Skeletal muscle tissue (tissue), 4 donors: ENCODE measurements around the gene KRT82. TPM values are rescaled to one million over a fixed set of nuclear protein-coding genes. Genes with fewer than 3 reads are reported as not detected.

Experiments used
- H3K27ac ChIP-seq: one replicate; pipeline ENCODE4 v1.7.0; 2013; ENCODE audit warnings: mild to moderate bottlenecking, low read depth, low read length, inconsistent platforms
- H3K27me3 ChIP-seq, 3 donors: one replicate each; pipeline ENCODE4 v1.7.0; 2013; ENCODE audit warnings: low read length in 3 of 3; ENCODE audit not compliant: control insufficient read depth in 3 of 3, insufficient read depth in 3 of 3
- H3K36me3 ChIP-seq, 3 donors: one replicate each; pipeline ENCODE4 v1.7.0; 2013; ENCODE audit warnings: low read length in 3 of 3; ENCODE audit not compliant: control insufficient read depth in 3 of 3, insufficient read depth in 3 of 3
- H3K4me1 ChIP-seq, 3 donors: one replicate each; pipeline ENCODE4 v1.7.0; 2013; ENCODE audit warnings: low read length in 3 of 3, mild to moderate bottlenecking in 3 of 3; ENCODE audit not compliant: control insufficient read depth in 3 of 3, insufficient read depth in 3 of 3
- H3K4me3 ChIP-seq, 3 donors: one replicate each; pipeline ENCODE4 v1.7.0; 2013; ENCODE audit warnings: low read length in 3 of 3
- H3K9ac ChIP-seq, 3 donors: one replicate each; pipeline ENCODE4 v1.7.0; 2013; ENCODE audit warnings: low read length in 3 of 3, mild to moderate bottlenecking in 3 of 3, moderate library complexity in 2 of 3, low read depth in 1 of 3
- H3K9me3 ChIP-seq, 3 donors: one replicate each; pipeline ENCODE4 v1.7.0; 2013; ENCODE audit warnings: low read length in 3 of 3; ENCODE audit not compliant: control insufficient read depth in 3 of 3
- total RNA-seq: library from RNA; depleted of rRNA; stranded (reverse); fragments of >200 nt; gene quantifications from one replicate; pipeline ENCODE4 v1.2.3, GENCODE V29; 2014
- donor health status: Osteomylitis.

KRT82 gene
- total RNA-seq, 1 donor from 2014 or later: not detected

- Histone ChIP-seq H3K27ac (no peak overlapping the region), H3K9me3 (no peaks in the 10 kb centered on the region), H3K36me3 (no peaks in the 10 kb centered on the region), H3K4me1 (no peaks in the 10 kb centered on the region), H3K9ac (no peak overlapping the region), H3K27me3 (peaks cover 0 to 38% (median 19%) of the 10 kb centered on the region in 3 donors), H3K4me3 (no peak overlapping the region)
Observed at GRCh38 chr12:52401526-52401925, 4.6 kb downstream of the KRT82 start.

- peaks cover 0 to 40% (median 24%) of the 10 kb centered on the region in 3 donors for H3K27me3 ChIP-seq
- no peaks in the 10 kb centered on the region for H3K9me3 ChIP-seq
- no peak overlapping the region for H3K4me3 ChIP-seq
Observed at GRCh38 chr12:52400906-52401305, 5.2 kb downstream of the KRT82 start.

GRCh38 chr12:52399756-52400155 lies 6.4 kb downstream of the KRT82 start:
- no peak overlapping the region for H3K27ac ChIP-seq
- no peak overlapping the region for H3K4me3 ChIP-seq
- H3K9ac ChIP-seq: no peak overlapping the region

More at GRCh38 chr12:52400906-52401305, 5.2 kb downstream of the KRT82 start:
- Histone ChIP-seq H3K27ac (no peak overlapping the region), H3K4me1 (no peaks in the 10 kb centered on the region), H3K9ac (no peak overlapping the region), H3K36me3 (no peaks in the 10 kb centered on the region)

GRCh38 chr12:52398176-52398575 lies 8.0 kb downstream of the KRT82 start:
- Histone ChIP-seq H3K27me3 (peaks cover 0 to 46% (median 27%) of the 10 kb centered on the region in 3 donors), H3K9ac (no peak overlapping the region), H3K4me1 (no peaks in the 10 kb centered on the region), H3K36me3 (no peaks in the 10 kb centered on the region), H3K27ac (no peak overlapping the region), H3K9me3 (no peaks in the 10 kb centered on the region), H3K4me3 (no peak overlapping the region)

More at GRCh38 chr12:52399756-52400155, 6.4 kb downstream of the KRT82 start:
- peaks cover 0 to 46% (median 27%) of the 10 kb centered on the region in 3 donors for H3K27me3 ChIP-seq
- H3K4me1 ChIP-seq: no peaks in the 10 kb centered on the region
- H3K9me3 ChIP-seq: no peaks in the 10 kb centered on the region
- H3K36me3 ChIP-seq: no peaks in the 10 kb centered on the region

GRCh38 chr12:52396656-52397055 lies 9.5 kb downstream of the KRT82 start:
- Histone ChIP-seq H3K27ac (no peak overlapping the region), H3K36me3 (no peaks in the 10 kb centered on the region), H3K4me1 (peaks cover 0 to 1% (median 0%) of the 10 kb centered on the region in 3 donors), H3K9me3 (no peaks in the 10 kb centered on the region), H3K9ac (no peak overlapping the region), H3K4me3 (no peak overlapping the region), H3K27me3 (peaks cover 0 to 41% (median 27%) of the 10 kb centered on the region in 3 donors)

GRCh38 chr12:52395761-52396434 lies 10.2 kb downstream of the KRT82 start:
- peaks cover 0 to 2% (median 0%) of the 10 kb centered on the region in 3 donors for H3K4me1 ChIP-seq
- no peaks in the 10 kb centered on the region for H3K36me3 ChIP-seq
- H3K27me3 ChIP-seq: peaks cover 0 to 39% (median 27%) of the 10 kb centered on the region in 3 donors
- H3K27ac ChIP-seq: no peak overlapping the region
- H3K4me3 ChIP-seq: no peak overlapping the region
- H3K9ac ChIP-seq: no peak overlapping the region
- no peaks in the 10 kb centered on the region for H3K9me3 ChIP-seq

GRCh38 chr12:52394836-52395405 lies 11.2 kb downstream of the KRT82 start:
- H3K4me1 ChIP-seq: peaks cover 0 to 2% (median 0%) of the 10 kb centered on the region in 3 donors

GRCh38 chr12:52392465-52393007 lies 13.6 kb downstream of the KRT82 start:
- Histone ChIP-seq H3K4me1 (peaks cover 0 to 2% (median 0%) of the 10 kb centered on the region in 3 donors), H3K36me3 (no peaks in the 10 kb centered on the region), H3K9ac (no peak overlapping the region), H3K9me3 (no peaks in the 10 kb centered on the region), H3K27me3 (peaks cover 11 to 44% (median 29%) of the 10 kb centered on the region in 3 donors), H3K27ac (no peak overlapping the region), H3K4me3 (no peak overlapping the region)

More at GRCh38 chr12:52394836-52395405, 11.2 kb downstream of the KRT82 start:
- no peak overlapping the region for H3K4me3 ChIP-seq
- H3K9me3 ChIP-seq: no peaks in the 10 kb centered on the region
- no peak overlapping the region for H3K9ac ChIP-seq
- peaks cover 0 to 38% (median 24%) of the 10 kb centered on the region in 3 donors for H3K27me3 ChIP-seq
- no peak overlapping the region for H3K27ac ChIP-seq
- no peaks in the 10 kb centered on the region for H3K36me3 ChIP-seq

- no peak overlapping the region for H3K27ac ChIP-seq
Observed at GRCh38 chr12:52391618-52392002, 14.5 kb downstream of the KRT82 start.

More at GRCh38 chr12:52391618-52392002, 14.5 kb downstream of the KRT82 start:
- H3K4me3 ChIP-seq: no peak overlapping the region
- no peak overlapping the region for H3K9ac ChIP-seq
- no peaks in the 10 kb centered on the region for H3K36me3 ChIP-seq
- peaks cover 11 to 37% (median 26%) of the 10 kb centered on the region in 3 donors for H3K27me3 ChIP-seq
- peaks cover 0 to 2% (median 0%) of the 10 kb centered on the region in 3 donors for H3K4me1 ChIP-seq
- no peaks in the 10 kb centered on the region for H3K9me3 ChIP-seq
